IPS DF 4.7 (cell line): Measurements from ENCODE around the gene FAM83D.

Source experiments
- DNase-seq: peaks from one replicate; pipeline ENCODE4 v3.0.0-alpha.2; 2013; ENCODE audit warnings: low spot score; ENCODE audit errors: extremely low read depth

The FAM83D gene

GRCh38 chr20:38926142-38926933 is at the start of gene FAM83D:
Gene FAM83D, plus strand, starts transcription at chr20:38926417. Its CDS starts 26 bp downstream, at chr20:38926443.
- DNase-seq = peak; percentile 94

GRCh38 chr20:38877483-38877882 is 48.7 kb upstream of the FAM83D start:
- DNase-seq = no peak

- DNase-seq = no peak
Measured at GRCh38 chr20:38878866-38879265, 47.4 kb upstream of the FAM83D start.

GRCh38 chr20:38880952-38881735 is 45.1 kb upstream of the FAM83D start:
- no peak for DNase-seq

GRCh38 chr20:38881806-38882440 is 44.3 kb upstream of the FAM83D start:
- no peak for DNase-seq

- DNase-seq = no peak
Measured at GRCh38 chr20:38882600-38882999, 43.6 kb upstream of the FAM83D start.

- DNase-seq = no peak
Measured at GRCh38 chr20:38883081-38883980, 42.9 kb upstream of the FAM83D start.

GRCh38 chr20:38883981-38884733 is 42.1 kb upstream of the FAM83D start:
- no peak for DNase-seq

GRCh38 chr20:38885357-38885756 is 40.9 kb upstream of the FAM83D start:
- no peak for DNase-seq

GRCh38 chr20:38888059-38888831 is 38.0 kb upstream of the FAM83D start:
- DNase-seq = no peak

GRCh38 chr20:38889050-38889449 is 37.2 kb upstream of the FAM83D start:
- no peak for DNase-seq

- DNase-seq = no peak
Measured at GRCh38 chr20:38889792-38890496, 36.3 kb upstream of the FAM83D start.

GRCh38 chr20:38890497-38890818 is 35.8 kb upstream of the FAM83D start:
- DNase-seq = no peak

GRCh38 chr20:38892091-38892981 is 33.9 kb upstream of the FAM83D start:
- no peak for DNase-seq

- DNase-seq = no peak
Measured at GRCh38 chr20:38893056-38893564, 33.1 kb upstream of the FAM83D start.

- DNase-seq = peak; percentile 49
Measured at GRCh38 chr20:38893565-38894090, 32.6 kb upstream of the FAM83D start.

GRCh38 chr20:38894091-38894847 is 31.9 kb upstream of the FAM83D start:
- no peak for DNase-seq
